B cell (primary cell): ENCODE measurements around the gene HTR2A.

ENCODE experiments used
- EZH2 ChIP-seq: IDR thresholded peaks from 2 replicates; pipeline ENCODE4 v1.6.1; 2012; ENCODE audit warnings: borderline replicate concordance, low read depth, mild to moderate bottlenecking, moderate library complexity, low read length; ENCODE audit not compliant: insufficient read depth, poor library complexity, severe bottlenecking
- TF ChIP-seq, protein P1 (sequence below): fragments of 200-600 bp; IDR thresholded peaks from one replicate; pipeline ENCODE4 v1.8.0; 2022; ENCODE audit warnings: antibody characterized with exemption, mild to moderate bottlenecking

DNA sequence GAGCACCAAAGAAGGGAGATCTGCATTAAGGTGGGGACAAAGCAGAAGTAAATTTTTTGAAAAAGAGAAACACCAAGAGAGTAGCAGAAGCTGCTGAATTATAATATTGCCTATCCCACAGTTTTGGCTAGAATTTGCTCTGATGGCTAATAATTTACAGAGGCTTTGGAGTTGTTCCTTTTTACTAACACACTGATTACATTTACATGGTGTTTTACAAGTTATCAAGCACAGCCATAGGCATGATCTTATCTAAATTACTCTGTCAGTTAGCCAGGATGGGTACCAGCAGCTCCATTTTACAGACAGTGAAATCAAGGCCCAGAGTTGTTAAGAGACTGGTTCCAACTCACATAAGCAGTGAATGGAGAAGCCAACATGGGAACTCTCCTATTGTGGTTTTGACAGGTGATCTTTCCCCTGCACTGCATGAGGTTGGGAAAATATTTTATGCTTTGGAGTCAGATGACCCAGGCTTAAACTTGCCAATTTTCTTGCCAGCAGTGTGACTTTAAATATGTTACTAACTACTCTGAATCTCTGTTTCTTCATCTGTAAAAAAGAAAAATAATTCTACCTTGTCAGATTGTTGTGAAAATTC, 66.3 kb downstream of the HTR2A start:
- TF ChIP-seq, protein P1, sequence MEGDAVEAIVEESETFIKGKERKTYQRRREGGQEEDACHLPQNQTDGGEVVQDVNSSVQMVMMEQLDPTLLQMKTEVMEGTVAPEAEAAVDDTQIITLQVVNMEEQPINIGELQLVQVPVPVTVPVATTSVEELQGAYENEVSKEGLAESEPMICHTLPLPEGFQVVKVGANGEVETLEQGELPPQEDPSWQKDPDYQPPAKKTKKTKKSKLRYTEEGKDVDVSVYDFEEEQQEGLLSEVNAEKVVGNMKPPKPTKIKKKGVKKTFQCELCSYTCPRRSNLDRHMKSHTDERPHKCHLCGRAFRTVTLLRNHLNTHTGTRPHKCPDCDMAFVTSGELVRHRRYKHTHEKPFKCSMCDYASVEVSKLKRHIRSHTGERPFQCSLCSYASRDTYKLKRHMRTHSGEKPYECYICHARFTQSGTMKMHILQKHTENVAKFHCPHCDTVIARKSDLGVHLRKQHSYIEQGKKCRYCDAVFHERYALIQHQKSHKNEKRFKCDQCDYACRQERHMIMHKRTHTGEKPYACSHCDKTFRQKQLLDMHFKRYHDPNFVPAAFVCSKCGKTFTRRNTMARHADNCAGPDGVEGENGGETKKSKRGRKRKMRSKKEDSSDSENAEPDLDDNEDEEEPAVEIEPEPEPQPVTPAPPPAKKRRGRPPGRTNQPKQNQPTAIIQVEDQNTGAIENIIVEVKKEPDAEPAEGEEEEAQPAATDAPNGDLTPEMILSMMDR, result no peak
- TF ChIP-seq EZH2, result no peak
